Spleen (tissue), 7 donors: ENCODE measurements around the gene ANGPTL2.

Experiments
- CTCF ChIP-seq, 11 experiments: fragments of 200-600 bp in 7 of 11; fragments of 450-650 bp in 4 of 11; sonication (generic) in 4 of 11; IDR thresholded peaks in 8 of 11; conservative IDR thresholded peaks in 3 of 11; 1 replicate in 7 of 11; 2 replicates in 4 of 11; pipeline versions ENCODE4 v1.4.0 to v1.8.0; 2016 to 2021; ENCODE audit warnings: antibody characterized with exemption in 11 of 11, inconsistent platforms in 4 of 11, mild to moderate bottlenecking in 1 of 11
- POLR2A ChIP-seq, 3 donors: fragments of 450-650 bp; IDR thresholded peaks; one replicate each; pipeline ENCODE4 v1.5.1; 2017; ENCODE audit warnings: antibody characterized with exemption in 3 of 3, mild to moderate bottlenecking in 1 of 3
- POLR2AphosphoS5 ChIP-seq, 3 donors: sonication (generic); formaldehyde crosslinking; IDR thresholded peaks; one replicate each; pipeline ENCODE4 v1.5.1; 2017; ENCODE audit warnings: antibody characterized with exemption in 3 of 3
- donor health status: DM: no; HTN: no; CAD: no; lungs with moderate emphysema.
- donor health status: DM: no; HTN: no; CAD: no.
- donor health status: DM: no; HTN: no; CAD: no.

- no peak for TF ChIP-seq CTCF (IDR thresholded peaks at IDR 0.05 in 8 of 11, conservative IDR thresholded peaks at IDR 0.05 in 3 of 11)
- TF ChIP-seq POLR2A (IDR thresholded peaks at IDR 0.05), result no peak
- no peak for TF ChIP-seq POLR2AphosphoS5 (IDR thresholded peaks at IDR 0.05)
These were observed 19.6 kb downstream of the ANGPTL2 start for GRCh38 chr9:127102788-127103187.
